GM18867 (cell line): ENCODE results near the gene UST.

Experiments used
- ATAC-seq: cut with Tn5 transposase; IDR thresholded peaks from one replicate; pipeline ENCODE4 v1.9.1; 2021; ENCODE audit warnings: mild to moderate bottlenecking, moderate library complexity; ENCODE audit not compliant: unreplicated experiment

The UST gene

GRCh38 chr6:148795563-148795962, 48.7 kb downstream of the UST start:
- ATAC-seq: no peak

GRCh38 chr6:148799647-148800046, 52.8 kb downstream of the UST start:
- no peak for ATAC-seq

DNA sequence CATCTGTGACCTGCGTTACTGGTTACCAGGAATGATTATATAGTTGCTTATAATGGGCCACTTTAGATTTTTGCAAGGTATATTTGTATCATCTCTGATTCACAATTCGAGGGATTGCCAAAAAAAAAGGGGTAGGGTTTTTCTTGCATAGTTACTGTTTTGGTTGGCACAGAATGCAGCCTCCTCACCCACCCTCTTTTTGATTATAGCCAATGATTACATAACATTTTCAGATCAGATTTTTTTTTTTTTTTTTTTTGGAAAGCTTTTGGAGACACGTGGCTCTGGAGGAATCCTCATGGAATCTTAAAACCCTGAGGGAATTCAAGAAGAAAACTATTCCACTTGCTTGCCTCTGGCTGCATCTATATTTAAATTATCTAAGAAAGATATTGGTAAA, 53.7 kb downstream of the UST start:
- ATAC-seq: no peak

- ATAC-seq: no peak
These were observed 57.1 kb downstream of the UST start for GRCh38 chr6:148803979-148804378.

DNA sequence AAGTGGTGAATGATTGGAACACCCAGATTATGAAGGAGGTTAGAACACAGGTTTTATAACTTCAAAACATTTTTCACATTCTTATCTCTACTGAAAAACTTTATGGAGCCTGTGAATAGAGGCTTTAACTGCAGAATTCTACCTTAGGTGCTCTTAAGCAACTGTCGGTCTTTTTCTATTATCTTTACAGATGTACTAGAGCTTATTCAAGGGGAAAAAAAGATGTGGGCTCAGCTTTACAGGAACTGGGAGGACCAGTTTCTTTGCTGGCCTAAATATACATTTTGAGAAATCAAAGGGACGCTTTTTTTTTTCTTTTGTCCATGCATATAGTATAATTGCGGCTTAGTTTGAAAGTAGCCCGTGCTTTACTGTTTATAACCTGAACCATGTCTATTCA, 58.9 kb downstream of the UST start:
- no peak for ATAC-seq

DNA sequence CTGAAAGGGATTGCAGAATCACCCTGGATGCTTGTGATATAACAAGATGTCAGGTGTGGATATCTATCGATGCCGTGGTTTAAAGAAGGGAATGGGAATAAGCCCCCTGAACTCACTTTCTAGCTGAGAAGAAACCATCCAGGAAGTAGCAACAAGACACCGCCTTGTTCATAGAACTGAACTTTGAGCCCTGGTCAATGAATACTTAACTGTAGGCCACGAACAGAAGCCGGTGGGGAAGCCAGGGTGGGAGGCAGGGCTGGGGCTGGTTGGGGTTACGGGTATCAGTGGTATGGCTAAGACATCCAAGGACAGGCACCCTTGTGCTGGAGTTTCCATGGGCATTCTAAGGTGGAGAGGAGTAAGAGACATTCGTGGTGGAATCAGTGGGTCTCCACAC, 61.0 kb downstream of the UST start:
- no peak for ATAC-seq

GRCh38 chr6:148808786-148809304, 62.0 kb downstream of the UST start:
- ATAC-seq: no peak

GRCh38 chr6:148811459-148811858, 64.6 kb downstream of the UST start:
- ATAC-seq: no peak

DNA sequence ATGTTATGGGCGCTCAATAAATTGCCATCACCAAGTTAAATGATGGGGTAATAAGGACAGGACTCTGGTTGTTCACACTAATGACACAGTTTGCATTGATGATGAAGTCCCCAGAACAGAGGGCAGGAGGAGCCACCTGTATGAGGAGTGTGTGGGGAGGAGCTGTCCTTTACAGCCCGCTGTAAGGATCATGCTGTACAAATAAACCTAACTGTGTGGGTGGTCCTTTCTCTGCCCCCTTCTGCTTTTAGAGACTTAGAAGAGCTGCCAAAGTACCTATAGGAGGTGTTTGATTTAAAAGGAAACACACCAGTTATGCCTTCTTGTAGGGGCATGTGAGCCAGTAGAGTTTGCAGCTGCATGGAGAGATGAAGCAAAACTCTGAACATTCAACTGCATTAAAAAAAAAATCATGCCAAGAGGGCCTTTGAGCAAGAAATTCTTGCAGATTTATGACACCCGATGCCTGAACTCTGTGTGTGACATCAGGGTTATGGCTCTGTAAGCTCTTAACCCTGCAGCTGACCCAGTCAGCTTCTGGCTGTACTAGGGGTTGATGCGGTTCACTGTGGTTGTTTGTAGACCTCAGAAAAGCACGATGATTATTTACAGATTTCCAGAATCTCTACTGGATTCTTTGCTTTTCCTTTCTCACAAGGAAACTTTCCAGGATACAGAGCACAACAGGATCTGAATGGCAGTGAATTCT, 67.4 kb downstream of the UST start:
- no peak for ATAC-seq

DNA sequence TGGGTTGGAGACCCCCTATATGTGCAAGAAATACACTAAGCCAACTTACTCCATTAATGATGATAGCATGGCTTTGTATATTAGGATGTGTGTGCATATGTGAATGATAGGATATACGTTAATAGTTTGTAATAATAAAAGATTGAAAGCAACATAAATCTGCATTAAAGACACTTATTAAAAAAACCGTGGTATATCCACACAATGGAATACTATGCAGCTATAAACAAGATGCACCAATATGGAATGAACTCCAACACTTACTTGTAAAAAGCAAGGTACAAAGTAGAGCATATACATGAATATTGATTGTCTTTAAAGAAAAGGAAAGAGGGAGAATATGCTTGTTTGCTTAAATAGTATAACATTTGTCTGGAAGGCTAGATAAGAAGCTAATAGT, 68.0 kb downstream of the UST start:
- ATAC-seq: no peak

GRCh38 chr6:148816117-148816516, 69.3 kb downstream of the UST start:
- no peak for ATAC-seq

DNA sequence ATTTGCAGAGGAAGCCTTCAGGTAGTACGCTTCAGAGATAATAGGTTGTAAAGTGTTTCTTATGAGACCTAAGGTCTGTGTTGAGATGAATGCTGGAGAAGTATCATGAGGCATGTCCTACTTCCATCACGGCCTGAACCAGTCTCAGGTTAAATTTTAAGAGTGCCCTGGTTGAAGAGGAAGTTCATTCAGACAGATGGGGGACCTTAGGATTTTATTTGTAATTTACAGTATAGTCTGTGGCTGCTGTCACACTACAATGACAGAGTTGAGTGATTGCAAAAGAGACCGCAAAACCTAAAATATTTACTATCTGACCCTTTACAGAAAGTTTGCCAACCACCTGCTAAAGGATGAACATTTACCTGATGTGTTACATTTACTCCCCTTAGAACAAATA, 70.9 kb downstream of the UST start:
- no peak for ATAC-seq

DNA sequence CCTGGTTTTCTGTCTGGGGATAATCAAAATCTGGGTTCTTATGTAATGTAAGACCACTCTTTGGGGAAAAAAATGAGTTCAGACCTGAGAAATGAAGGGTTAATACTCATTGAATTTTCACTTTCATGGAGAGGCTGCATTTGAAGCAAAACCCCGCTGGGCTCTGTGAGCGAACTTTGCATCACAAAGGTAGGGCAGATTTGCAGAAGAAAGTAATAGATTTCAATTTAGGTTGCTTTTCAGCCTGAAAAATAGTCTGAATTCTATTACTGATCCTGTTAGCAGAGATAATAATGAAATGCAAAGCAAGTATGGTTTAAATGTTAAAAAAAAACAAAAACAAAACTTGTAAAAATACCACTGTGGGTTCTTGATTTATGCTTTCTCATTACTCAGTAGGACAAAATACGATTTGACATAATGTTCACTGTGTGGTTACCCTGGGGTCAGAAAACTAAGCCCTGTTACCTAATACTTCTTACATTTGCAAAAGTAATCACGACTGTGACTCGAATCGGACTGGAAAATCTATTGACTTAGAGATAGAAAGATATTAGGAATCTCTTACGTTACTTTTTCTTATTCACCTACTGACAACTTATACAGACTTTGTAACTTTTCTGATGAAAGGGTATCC, 72.2 kb downstream of the UST start:
- no peak for ATAC-seq

- ATAC-seq: no peak
These were observed 73.0 kb downstream of the UST start for GRCh38 chr6:148819852-148820251.

- ATAC-seq: no peak
These were observed 76.0 kb downstream of the UST start for GRCh38 chr6:148822819-148823218.

DNA sequence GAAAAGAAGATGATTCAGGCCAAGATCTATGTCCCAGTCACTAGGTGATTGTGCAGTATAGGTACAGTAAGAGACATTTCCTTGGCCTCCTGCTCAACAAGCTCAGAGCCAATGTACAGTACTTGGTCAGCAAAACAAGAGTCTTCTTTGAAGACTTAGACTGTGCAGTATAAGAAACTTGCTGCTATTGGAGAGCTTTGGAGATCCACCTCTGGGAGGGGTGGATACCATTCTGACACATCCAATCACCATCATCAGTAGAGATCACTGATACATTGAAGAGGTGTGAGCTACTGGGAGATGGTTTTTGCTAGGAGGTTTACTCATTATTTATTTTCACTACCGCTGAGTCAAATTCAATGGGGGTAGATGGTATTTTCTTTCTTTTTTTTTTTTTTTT, 77.5 kb downstream of the UST start:
- ATAC-seq: no peak

- ATAC-seq: no peak
These were observed 78.1 kb downstream of the UST start for GRCh38 chr6:148824960-148825359.

GRCh38 chr6:148825492-148825891, 78.7 kb downstream of the UST start:
- no peak for ATAC-seq

GRCh38 chr6:148827416-148828045, 80.7 kb downstream of the UST start:
- no peak for ATAC-seq

GRCh38 chr6:148828047-148828446, 81.2 kb downstream of the UST start:
- no peak for ATAC-seq

DNA sequence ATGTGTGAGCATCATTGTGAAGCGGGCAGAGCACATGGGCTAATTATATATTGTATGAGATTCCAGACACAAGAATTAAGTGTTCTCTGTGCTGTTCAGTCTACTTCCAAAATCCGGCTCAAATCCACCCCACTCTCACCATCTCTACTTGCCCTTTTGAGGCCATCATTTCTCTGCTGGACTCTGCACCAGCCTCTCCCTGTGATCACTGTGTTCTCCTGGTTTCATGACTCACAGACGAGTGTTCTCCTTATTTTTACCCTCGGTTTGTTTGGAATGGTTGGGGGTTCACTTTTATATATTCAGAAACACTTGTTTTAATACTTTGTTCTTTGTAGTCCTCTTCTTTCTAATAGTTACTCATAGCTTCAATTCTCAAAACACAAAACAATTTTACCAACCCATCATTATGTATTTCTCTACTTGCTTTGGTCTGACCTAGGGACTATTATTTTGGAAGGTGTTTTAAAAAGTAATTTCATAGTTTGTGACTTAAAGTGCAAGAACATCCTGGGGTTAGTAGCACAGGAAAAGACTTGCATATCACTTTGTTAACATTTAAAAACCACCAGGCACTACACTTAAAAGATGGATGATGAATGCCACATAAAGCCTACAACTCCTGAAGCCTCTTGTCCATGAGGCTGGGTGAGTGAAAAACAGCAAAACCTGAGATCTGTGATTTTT, 82.7 kb downstream of the UST start:
- no peak for ATAC-seq

GRCh38 chr6:148830614-148831013, 83.8 kb downstream of the UST start:
- no peak for ATAC-seq
